Sigmoid colon (tissue), 4 donors: Measurements from ENCODE around the gene MRPL9.

ENCODE experiments used
- CTCF ChIP-seq, 4 experiments: fragments of 450-650 bp in 3 of 4; fragments of 200-600 bp in 1 of 4; IDR thresholded peaks; one replicate each; pipeline ENCODE4 v1.5.1; 2016 to 2019; ENCODE audit warnings: antibody characterized with exemption in 4 of 4, mild to moderate bottlenecking in 3 of 4, moderate library complexity in 2 of 4
- EP300 ChIP-seq, 4 donors: sonication (generic); formaldehyde crosslinking; IDR thresholded peaks; one replicate each; pipeline ENCODE4 v1.6.1; 2017; ENCODE audit warnings: antibody characterized with exemption in 4 of 4
- POLR2A ChIP-seq, 2 donors: fragments of 450-650 bp; IDR thresholded peaks; one replicate each; pipeline ENCODE4 v1.6.1; 2016; ENCODE audit warnings: antibody characterized with exemption in 2 of 2, mild to moderate bottlenecking in 2 of 2, moderate library complexity in 2 of 2

- TF ChIP-seq CTCF (IDR thresholded peaks at IDR 0.05) = no peak
- TF ChIP-seq POLR2A (IDR thresholded peaks at IDR 0.05) = no peak
- TF ChIP-seq EP300 (IDR thresholded peaks at IDR 0.05) = no peak
Observed at GRCh38 chr1:151783796-151784195, 20.5 kb upstream of the MRPL9 start.
